Fibroblast of mammary gland (primary cell): ENCODE data around the gene COL5A3.
"Not testable (repeated sequence)": the region's sequence is repeated elsewhere in the genome, so short reads cannot be mapped to it uniquely, and the experiment has no call there.

ENCODE experiments used
- DNase-seq: peaks from one replicate; pipeline ENCODE4 v3.0.0-alpha.2; 2010; ENCODE audit warnings: low read depth
- H3K4me3 ChIP-seq: 2 replicates; pipeline ENCODE4 v1.5.1; 2011; ENCODE audit warnings: low read depth, mild to moderate bottlenecking, low read length, moderate library complexity; ENCODE audit not compliant: control insufficient read depth
- CTCF ChIP-seq: conservative IDR thresholded peaks from 2 replicates; pipeline ENCODE4 v1.5.1; 2011; ENCODE audit warnings: low read depth, low read length, inconsistent platforms; ENCODE audit not compliant: control insufficient read depth, insufficient read depth

COL5A3 gene

GRCh38 chr19:10037809-10038208 is 27.5 kb upstream of the COL5A3 start:
- no peak for TF ChIP-seq CTCF
- no peak overlapping the region for H3K4me3 ChIP-seq
- DNase-seq: no peak

DNA sequence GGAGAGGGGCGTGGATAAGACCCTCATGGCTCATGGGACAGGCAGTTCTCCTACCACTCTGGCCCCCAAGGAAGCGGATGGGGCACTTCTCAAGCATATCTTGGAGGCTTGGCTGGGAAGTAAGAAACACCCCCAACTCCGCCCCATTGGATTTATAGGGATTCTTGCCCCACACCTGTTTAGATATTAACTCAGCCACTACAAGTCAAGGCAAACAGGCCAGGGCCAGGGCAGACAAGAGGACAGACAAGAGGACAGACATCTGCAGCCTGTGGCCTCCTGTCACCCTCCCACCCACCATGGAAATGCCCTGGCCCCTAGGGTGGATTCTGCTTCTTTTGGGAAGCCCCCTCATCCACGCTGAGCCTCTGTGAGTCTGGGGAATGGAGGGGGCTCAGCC is 27.1 kb upstream of the COL5A3 start:
- no peak overlapping the region for H3K4me3 ChIP-seq
- DNase-seq: no peak
- no peak for TF ChIP-seq CTCF

GRCh38 chr19:10036601-10037071 is 26.3 kb upstream of the COL5A3 start:
- DNase-seq: peak; percentile 17
- TF ChIP-seq CTCF: no peak
- H3K4me3 ChIP-seq: no peak overlapping the region

DNA sequence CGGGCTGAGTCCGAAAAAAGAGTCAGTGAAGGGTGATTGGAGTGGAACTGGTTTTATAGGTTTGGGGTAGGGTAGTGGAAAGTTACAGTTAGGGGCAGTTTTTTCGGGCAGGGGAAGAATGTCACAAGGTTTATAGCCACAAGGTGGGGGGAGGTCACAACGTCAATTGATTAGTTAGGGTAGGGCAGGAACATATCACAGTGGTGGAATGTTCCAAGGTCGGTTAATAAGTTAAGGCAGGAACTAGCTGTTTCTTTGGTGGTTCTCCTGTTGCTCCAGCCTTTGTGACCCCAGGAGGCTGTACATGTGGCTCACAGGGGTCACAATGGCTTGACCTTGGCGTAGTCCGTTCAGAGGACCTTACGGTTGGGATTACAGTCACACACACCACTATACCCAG is 23.3 kb upstream of the COL5A3 start:
- TF ChIP-seq CTCF: no peak
- no peak for DNase-seq
- H3K4me3 ChIP-seq: no peak overlapping the region

- DNase-seq: peak; percentile 90
- peak; percentile 79 for TF ChIP-seq CTCF
- H3K4me3 ChIP-seq: no peak overlapping the region
Observed at GRCh38 chr19:10027158-10027997, 17.1 kb upstream of the COL5A3 start.

DNA sequence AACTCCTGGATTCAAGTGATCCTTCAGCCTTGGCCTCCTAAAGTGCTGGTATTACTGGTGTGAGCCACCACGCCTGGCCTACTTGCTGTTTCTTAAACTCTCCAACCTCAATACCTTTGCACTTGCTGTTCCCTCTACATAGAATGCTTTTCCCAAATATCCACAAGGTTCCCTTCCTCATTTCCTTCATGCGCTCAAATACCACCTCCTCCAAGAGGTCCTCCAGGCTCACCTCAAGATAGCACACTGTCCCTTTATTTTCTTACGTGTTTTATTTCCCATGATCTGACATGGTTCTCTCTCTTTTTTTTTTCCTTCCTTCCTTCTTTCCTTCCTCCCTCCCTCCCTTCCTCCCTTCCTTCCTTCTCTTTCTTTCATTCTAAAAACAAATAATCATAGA is 16.4 kb upstream of the COL5A3 start:
- DNase-seq: no peak
- no peak overlapping the region for H3K4me3 ChIP-seq
- no peak for TF ChIP-seq CTCF

- not testable (repeated sequence) for H3K4me3 ChIP-seq, DNase-seq
Observed at GRCh38 chr19:10023096-10023495, 12.8 kb upstream of the COL5A3 start.
